A673 (cell line): ENCODE measurements around the gene RBCK1. TPM values are rescaled to one million over a fixed set of nuclear protein-coding genes. Genes with fewer than 3 reads are reported as not detected.

Source experiments
- BruUV-seq: library from RNA; stranded (reverse); fragments of 400-500 nt; replicated peaks from 2 replicates; lab custom pipeline; 2021; lab: Mats Ljungman, UMichigan
- CTCF ChIA-PET: fragments of 300-600 bp; sonication (Branson Sonifier 250); formaldehyde crosslinking; loops from one replicate; lab custom pipeline; 2022; ENCODE audit warnings: antibody characterized with exemption; lab: Charles Lee
- POLR2A ChIA-PET: fragments of 300-600 bp; sonication (Branson Sonifier 250); formaldehyde crosslinking; loops from one replicate; lab custom pipeline; 2022; ENCODE audit warnings: antibody characterized with exemption; ENCODE audit not compliant: low non-redundant PET; lab: Charles Lee
- DNase-seq: peaks from one replicate; pipeline ENCODE4 v3.0.0-alpha.2; 2015; ENCODE audit warnings: low spot score
- H3K27ac ChIP-seq: fragments of 200-600 bp; sonication (generic); 2 replicates; pipeline ENCODE4 v1.5.1; 2016; ENCODE audit warnings: mixed run types, low read depth, mild to moderate bottlenecking, mixed read lengths, antibody characterized with exemption, low read length; ENCODE audit not compliant: poor library complexity, severe bottlenecking
- H3K27me3 ChIP-seq: fragments of 200-600 bp; sonication (generic); replicated peaks from 2 replicates; pipeline ENCODE4 v1.6.1; 2017; ENCODE audit warnings: mixed run types, low read depth, mild to moderate bottlenecking, mixed read lengths, antibody characterized with exemption, low read length; ENCODE audit not compliant: insufficient read depth, poor library complexity
- H3K36me3 ChIP-seq: fragments of 200-600 bp; sonication (generic); 2 replicates; pipeline ENCODE4 v1.6.1; 2016; ENCODE audit warnings: mixed run types, mild to moderate bottlenecking, mixed read lengths, antibody characterized with exemption, low read length; ENCODE audit not compliant: insufficient read depth, poor library complexity, severe bottlenecking
- H3K4me1 ChIP-seq: fragments of 200-600 bp; sonication (generic); 2 replicates; pipeline ENCODE4 v1.6.1; 2017; ENCODE audit warnings: mixed run types, mild to moderate bottlenecking, mixed read lengths, antibody characterized with exemption, low read length; ENCODE audit not compliant: insufficient read depth, poor library complexity, severe bottlenecking
- H3K4me3 ChIP-seq: fragments of 200-600 bp; sonication (generic); 2 replicates; pipeline ENCODE4 v1.5.1; 2016; ENCODE audit warnings: low read depth, mixed run types, mild to moderate bottlenecking, mixed read lengths, low read length; ENCODE audit not compliant: poor library complexity, severe bottlenecking
- H3K9me3 ChIP-seq: fragments of 200-600 bp; sonication (generic); 2 replicates; pipeline ENCODE4 v1.6.1; 2016; ENCODE audit warnings: mixed run types, low read depth, mild to moderate bottlenecking, mixed read lengths, antibody characterized with exemption, low read length; ENCODE audit not compliant: poor library complexity, severe bottlenecking
- EZH2 ChIP-seq: fragments of 200-600 bp; sonication (generic); IDR thresholded peaks from 2 replicates; pipeline ENCODE4 v1.6.1; 2017; ENCODE audit warnings: borderline replicate concordance, low read depth, mild to moderate bottlenecking, mixed read lengths, antibody characterized with exemption, low read length; ENCODE audit not compliant: poor library complexity, severe bottlenecking
- intact Hi-C: fragments of 100-400 bp; cut with micrococcal nuclease; formaldehyde crosslinking; loops from one replicate; pipeline ENCODE4 v1.10.0; 2022; ENCODE audit not compliant: unreplicated experiment
- total RNA-seq: library from RNA; stranded (reverse); gene quantifications from 2 replicates; pipeline ENCODE4 v1.2.3, GENCODE V29; 2021
- TF ChIP-seq, protein P1 (sequence below): fragments of 300-800, 200-600 bp; sonication (generic); conservative IDR thresholded peaks from 2 replicates; pipeline ENCODE4 v1.5.1; 2017; ENCODE audit warnings: low read depth, mild to moderate bottlenecking, antibody characterized with exemption, low read length, moderate library complexity, mixed read lengths

The RBCK1 gene
- total RNA-seq, 1 experiment from 2014 or later, result 72.0 TPM

DNA sequence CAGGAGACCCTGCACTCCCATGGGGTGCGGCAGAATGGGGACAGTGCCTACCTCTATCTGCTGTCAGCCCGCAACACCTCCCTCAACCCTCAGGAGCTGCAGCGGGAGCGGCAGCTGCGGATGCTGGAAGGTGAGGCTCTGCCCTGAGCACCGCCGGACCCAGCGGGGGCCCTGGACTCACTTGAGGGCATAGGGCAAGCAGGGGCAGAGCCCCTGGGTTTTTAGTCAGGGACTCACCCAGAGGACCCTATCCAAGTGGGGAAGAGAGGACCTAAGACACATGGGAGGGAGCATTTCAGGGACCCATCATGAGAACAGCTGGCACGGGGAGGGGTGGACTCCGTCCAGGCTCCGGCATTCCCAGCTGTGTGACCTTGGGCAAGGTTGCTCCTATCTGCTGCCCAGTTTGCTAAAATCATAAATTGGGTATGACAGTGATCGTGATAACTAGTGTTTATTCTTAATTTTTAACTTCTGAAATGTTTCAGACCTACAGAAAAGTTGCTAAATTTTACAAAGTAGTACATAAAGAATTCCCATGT lies 9.8 kb downstream of the RBCK1 start:
- no peak overlapping the region for H3K4me3 ChIP-seq
- no peak for DNase-seq
- intact Hi-C loops, result no loop called here
- H3K9me3 ChIP-seq, result no peaks in the 10 kb centered on the region
- peaks cover 27% of the 10 kb centered on the region for H3K36me3 ChIP-seq
- CTCF ChIA-PET, result no interaction called here
- BruUV-seq, result no TSS peak
- no peaks in the 10 kb centered on the region for H3K27me3 ChIP-seq
- H3K4me1 ChIP-seq, result no peaks in the 10 kb centered on the region
- no peak overlapping the region for H3K27ac ChIP-seq
- TF ChIP-seq, protein P1, sequence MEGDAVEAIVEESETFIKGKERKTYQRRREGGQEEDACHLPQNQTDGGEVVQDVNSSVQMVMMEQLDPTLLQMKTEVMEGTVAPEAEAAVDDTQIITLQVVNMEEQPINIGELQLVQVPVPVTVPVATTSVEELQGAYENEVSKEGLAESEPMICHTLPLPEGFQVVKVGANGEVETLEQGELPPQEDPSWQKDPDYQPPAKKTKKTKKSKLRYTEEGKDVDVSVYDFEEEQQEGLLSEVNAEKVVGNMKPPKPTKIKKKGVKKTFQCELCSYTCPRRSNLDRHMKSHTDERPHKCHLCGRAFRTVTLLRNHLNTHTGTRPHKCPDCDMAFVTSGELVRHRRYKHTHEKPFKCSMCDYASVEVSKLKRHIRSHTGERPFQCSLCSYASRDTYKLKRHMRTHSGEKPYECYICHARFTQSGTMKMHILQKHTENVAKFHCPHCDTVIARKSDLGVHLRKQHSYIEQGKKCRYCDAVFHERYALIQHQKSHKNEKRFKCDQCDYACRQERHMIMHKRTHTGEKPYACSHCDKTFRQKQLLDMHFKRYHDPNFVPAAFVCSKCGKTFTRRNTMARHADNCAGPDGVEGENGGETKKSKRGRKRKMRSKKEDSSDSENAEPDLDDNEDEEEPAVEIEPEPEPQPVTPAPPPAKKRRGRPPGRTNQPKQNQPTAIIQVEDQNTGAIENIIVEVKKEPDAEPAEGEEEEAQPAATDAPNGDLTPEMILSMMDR, result no peak
- POLR2A ChIA-PET, result no interaction called here

DNA sequence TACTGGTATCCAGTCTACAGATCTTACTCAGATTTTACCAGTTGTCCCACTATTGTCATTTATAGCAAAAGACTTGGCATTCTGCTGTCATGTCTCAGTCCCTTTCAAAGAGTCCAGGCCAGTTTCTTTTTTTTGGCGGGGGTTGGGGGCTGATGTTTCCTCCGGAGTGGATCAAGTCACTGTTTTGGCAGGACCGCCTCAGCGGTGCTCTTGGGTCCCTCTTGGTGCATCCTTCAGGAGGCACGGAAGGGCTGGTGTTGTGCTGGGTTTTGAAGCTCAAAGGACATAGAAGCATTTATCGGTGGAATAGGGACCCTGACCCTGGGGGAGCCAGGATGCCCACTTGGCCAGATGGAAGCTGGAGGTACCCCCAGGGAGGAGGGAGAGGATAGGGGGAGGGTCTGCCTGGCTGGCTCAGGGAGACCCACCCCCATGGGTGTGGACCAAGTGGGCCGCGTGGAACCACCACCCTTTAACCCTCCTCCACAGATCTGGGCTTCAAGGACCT lies 10.8 kb downstream of the RBCK1 start:
- no peaks in the 10 kb centered on the region for H3K9me3 ChIP-seq
- TF ChIP-seq, protein P1, result no peak
- TF ChIP-seq EZH2, result no peak
- no peak for DNase-seq
- H3K27ac ChIP-seq, result no peak overlapping the region
- H3K4me1 ChIP-seq, result no peaks in the 10 kb centered on the region
- H3K36me3 ChIP-seq, result peaks cover 27% of the 10 kb centered on the region
- CTCF ChIA-PET, result no interaction called here
- no TSS peak for BruUV-seq
- intact Hi-C loops, result no loop called here
- no peaks in the 10 kb centered on the region for H3K27me3 ChIP-seq
- no peak overlapping the region for H3K4me3 ChIP-seq
- POLR2A ChIA-PET, result no interaction called here

DNA sequence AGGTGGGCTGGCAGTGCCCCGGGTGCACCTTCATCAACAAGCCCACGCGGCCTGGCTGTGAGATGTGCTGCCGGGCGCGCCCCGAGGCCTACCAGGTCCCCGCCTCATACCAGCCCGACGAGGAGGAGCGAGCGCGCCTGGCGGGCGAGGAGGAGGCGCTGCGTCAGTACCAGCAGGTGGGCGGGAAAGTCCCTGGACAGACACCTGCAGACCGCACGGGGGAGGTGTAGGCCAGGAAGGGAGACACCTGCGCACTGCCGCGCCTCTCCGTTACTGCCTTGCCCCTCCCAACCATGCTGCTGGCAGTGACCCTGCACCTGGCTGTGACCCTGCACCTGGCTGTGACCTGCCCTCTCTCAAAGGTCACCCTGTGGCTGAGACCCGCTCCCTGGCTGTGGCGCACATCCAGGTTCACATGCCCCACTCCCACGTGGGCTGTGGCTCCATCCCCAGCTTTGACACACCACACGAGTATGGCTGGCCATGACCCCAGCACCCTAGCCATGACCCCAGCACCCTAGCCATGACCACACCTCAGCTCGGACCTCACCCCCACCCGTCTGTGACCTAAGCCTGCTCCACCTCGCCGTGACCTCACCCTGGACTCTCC lies 11.6 kb downstream of the RBCK1 start:
- no peak for DNase-seq
- intact Hi-C loops, result no loop called here
- CTCF ChIA-PET, result no interaction called here
- H3K27me3 ChIP-seq, result no peaks in the 10 kb centered on the region
- peaks cover 27% of the 10 kb centered on the region for H3K36me3 ChIP-seq
- no peaks in the 10 kb centered on the region for H3K4me1 ChIP-seq
- POLR2A ChIA-PET, result no interaction called here
- BruUV-seq, result no TSS peak
- H3K27ac ChIP-seq, result no peak overlapping the region
- no peak overlapping the region for H3K4me3 ChIP-seq
- no peak for TF ChIP-seq EZH2
- TF ChIP-seq, protein P1, result no peak
- H3K9me3 ChIP-seq, result no peaks in the 10 kb centered on the region
